ENCODE data around the gene ADD3. TPM values are rescaled to one million over a fixed set of nuclear protein-coding genes. Genes with fewer than 3 reads are reported as not detected.

Gene ADD3
- total RNA-seq, 1 experiment from 2014 or later = 14.1 TPM

DNA sequence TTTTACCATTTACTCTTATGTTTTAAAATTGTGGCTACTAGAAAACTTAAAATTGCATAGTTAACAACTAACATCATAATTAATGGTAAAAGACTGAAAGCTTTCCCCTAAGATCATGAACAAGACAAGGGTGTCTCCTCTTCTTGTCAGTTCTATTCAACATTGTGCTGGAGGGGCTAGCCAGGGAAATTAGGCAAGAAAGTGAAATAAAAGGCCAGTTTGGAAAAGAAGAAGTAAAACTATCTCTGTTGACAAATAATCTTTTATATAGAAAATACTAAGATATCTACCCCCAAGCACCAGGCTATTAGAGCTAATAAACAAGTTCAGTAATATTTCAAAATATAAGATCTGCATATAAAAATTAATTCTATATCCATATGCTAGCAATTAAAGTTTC is 152.7 kb downstream of the ADD3 start:
- H3K36me3 ChIP-seq = no peaks in the 10 kb centered on the region
- DNase-seq = no peak
- H3K27me3 ChIP-seq = peaks cover 5% of the 10 kb centered on the region; the same call in 1 of the 2 replicates
- H3K9me3 ChIP-seq = no peaks in the 10 kb centered on the region
- no peak overlapping the region for H3K4me3 ChIP-seq

DNA sequence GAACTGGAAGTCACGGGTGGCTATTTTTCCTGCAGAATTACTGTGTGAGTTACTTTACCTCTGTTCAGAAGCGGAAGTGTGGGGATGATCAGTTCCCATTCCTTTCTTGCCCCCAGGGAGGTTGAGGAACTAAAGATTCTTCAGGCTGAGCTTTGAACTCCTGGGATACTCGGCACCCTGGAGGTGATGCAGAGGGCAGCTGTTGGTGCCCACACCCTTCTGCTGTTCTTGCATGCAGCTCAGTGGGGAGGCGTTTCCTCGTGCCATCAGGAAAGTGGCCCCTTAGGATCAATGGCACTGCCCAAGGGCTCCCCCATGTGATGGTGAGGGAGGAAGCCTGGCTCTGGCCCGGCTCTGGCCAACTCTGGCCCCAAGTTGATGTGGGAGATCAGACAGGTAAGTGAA is 155.0 kb downstream of the ADD3 start:
- H3K27me3 ChIP-seq = peaks cover 5% of the 10 kb centered on the region; the same call in 1 of the 2 replicates
- H3K4me3 ChIP-seq = no peak overlapping the region
- DNase-seq = no peak
- no peaks in the 10 kb centered on the region for H3K36me3 ChIP-seq
- H3K9me3 ChIP-seq = no peaks in the 10 kb centered on the region

DNA sequence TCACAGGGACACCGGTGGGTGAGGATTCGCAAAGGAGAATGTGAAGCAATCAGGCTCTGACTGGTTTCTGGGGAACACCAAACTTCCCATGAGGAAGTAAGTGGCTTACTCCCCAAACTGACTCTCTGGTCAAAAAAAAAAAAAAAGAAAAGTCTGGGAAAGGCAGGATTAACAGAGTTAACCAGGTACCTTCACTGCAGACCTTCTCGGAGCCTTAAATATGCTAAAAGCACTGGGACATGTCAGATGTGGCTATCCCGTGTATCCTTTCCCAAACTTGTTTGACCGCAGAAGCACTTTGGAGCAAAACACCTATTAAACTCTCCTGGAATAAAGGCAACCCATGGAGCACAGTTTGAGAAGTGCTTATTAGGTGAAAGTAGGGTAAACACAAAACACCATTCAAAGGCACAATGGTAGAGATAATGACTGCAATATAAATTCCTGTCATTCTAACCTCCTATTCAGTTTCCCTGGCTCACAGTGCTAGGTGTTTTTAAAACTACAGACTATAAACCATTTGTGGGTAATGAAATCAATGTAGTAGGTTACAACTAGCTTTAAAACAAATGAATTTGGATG is 155.5 kb downstream of the ADD3 start:
- DNase-seq = no peak
- Histone ChIP-seq H3K4me3 (no peak overlapping the region), H3K27me3 (peaks cover 7% of the 10 kb centered on the region; the same call in 1 of the 2 replicates), H3K36me3 (no peaks in the 10 kb centered on the region), H3K9me3 (no peaks in the 10 kb centered on the region)

DNA sequence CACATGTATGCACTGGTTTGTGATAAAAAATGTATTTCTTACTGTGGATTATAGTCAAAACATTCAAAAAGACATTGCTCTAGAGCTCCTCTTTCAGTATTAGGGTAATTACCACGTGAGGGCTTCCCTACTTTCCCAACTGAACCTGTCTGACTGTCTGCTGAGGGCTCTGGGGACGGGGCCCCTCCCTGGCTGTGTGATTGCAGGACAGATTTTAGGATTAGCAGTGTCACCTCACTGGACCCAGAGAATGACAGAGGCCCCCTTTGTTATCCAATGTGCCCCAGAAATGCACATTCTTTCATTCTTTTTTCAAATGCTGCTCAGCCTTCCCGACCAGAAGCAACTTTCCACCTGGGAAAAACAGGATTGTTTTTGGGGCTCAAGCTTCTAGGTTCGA is 156.1 kb downstream of the ADD3 start:
- no peaks in the 10 kb centered on the region for H3K9me3 ChIP-seq
- no peaks in the 10 kb centered on the region for H3K36me3 ChIP-seq
- no peak for DNase-seq
- H3K27me3 ChIP-seq = peaks cover 9% of the 10 kb centered on the region; the same call in 1 of the 2 replicates
- no peak overlapping the region for H3K4me3 ChIP-seq

DNA sequence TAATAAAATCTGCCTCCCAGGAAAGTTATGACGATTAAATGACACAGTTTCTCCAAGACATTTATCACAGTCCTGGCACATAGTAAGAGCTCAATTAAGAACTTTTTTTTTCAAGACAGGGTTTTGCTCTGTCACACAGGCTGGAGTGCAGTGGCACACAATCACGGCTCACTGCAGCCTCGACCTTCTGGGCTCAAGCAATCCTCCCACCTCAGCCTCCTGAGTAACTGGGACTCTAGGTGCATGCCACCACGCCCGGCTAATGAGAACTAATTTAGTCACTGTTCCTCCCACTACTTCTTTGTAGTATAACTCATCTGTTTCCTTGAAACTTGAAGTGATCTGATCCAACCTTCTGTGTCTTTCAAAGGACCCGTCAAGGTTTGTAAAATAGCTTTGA is 157.5 kb downstream of the ADD3 start:
- Histone ChIP-seq H3K4me3 (no peak overlapping the region), H3K9me3 (no peaks in the 10 kb centered on the region), H3K27me3 (peaks cover 14% of the 10 kb centered on the region), H3K36me3 (no peaks in the 10 kb centered on the region)
- no peak for DNase-seq

DNA sequence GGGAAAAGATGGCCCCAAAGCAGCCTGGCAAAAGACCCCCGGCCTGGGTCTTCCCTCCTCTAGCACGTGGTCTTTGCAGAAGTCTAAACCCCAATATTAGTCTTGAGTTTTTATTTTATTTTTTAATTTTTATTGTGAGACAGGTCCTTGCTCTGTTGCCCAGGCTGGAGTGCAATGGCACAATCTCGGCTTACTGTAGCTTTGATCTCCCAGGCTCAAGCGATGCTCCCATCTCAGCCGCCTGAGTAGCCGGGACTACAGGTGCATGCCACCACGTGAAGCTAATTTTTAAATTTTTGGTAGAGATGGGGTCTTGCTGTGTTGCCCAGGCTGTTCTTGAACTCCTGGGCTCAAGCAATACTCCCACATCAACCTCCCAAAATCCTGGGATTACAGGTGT is 159.4 kb downstream of the ADD3 start:
- Histone ChIP-seq H3K36me3 (no peaks in the 10 kb centered on the region), H3K9me3 (no peaks in the 10 kb centered on the region), H3K27me3 (peaks cover 11% of the 10 kb centered on the region), H3K4me3 (no peak overlapping the region)
- DNase-seq = no peak

DNA sequence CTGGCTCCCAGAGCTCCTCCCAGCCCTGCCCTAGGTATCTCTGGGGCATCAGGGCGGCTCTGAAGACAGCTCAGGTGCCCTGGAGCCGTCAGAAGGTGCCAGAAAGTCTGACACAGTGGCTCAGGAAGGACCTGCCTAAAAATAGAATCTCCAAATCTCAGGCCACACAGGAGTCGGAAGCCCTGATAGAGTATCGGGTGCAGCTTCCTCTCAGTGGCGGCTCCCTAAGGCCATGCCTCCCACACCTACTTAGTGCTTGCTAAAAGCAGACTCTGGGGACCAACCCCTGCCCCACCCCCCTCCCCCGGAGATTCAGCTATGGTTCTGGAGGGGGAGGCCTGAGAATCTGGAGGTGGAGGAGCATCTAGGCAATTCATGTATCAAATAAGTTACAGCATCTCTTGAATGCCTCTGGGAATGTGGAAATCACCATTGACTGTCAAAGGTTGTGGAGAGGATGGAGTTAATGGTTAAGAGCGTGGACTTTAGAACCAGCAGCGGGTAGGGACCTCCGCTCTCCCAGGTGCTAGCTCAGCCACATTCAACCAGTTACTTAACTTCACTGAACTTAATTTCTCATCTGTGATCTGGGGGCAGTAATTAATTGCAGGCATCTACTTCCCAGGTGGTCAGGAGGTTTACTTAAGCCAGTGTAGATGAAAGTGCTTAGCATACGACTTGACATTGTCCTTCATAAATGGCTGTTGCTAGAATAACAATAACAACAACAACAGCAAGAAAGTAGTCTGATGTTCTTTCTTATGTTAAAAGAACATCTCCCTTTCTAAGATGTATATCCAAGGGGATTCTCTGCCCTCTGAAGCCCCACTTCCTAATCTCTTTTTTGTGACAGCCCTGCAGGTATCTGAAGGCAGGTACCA is 161.1 kb downstream of the ADD3 start:
- H3K27me3 ChIP-seq = peaks cover 11% of the 10 kb centered on the region
- no peaks in the 10 kb centered on the region for H3K9me3 ChIP-seq
- H3K36me3 ChIP-seq = no peaks in the 10 kb centered on the region
- H3K4me3 ChIP-seq = no peak overlapping the region
- no peak for DNase-seq

DNA sequence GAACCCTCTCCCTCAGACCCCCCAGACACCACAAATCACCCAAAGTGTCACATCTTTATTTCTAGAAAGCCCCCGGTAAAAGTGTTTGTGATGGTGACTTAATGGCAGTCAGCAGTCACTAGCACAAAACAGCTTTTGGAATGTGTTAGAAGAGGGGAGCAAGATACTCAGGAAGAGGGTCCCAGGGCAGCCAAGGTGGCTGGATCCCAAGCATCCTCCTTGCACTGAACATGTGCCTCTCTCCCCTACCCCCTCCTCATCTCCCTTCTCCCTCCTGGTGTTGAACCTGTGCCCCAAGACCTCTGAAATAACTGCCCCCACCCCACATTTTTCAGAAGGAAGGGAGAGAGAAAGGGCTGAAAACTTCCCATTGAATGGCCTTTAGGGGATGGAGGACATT is 161.8 kb downstream of the ADD3 start:
- Histone ChIP-seq H3K36me3 (no peaks in the 10 kb centered on the region), H3K4me3 (no peak overlapping the region), H3K9me3 (no peaks in the 10 kb centered on the region), H3K27me3 (peaks cover 11% of the 10 kb centered on the region)
- DNase-seq = no peak

DNA sequence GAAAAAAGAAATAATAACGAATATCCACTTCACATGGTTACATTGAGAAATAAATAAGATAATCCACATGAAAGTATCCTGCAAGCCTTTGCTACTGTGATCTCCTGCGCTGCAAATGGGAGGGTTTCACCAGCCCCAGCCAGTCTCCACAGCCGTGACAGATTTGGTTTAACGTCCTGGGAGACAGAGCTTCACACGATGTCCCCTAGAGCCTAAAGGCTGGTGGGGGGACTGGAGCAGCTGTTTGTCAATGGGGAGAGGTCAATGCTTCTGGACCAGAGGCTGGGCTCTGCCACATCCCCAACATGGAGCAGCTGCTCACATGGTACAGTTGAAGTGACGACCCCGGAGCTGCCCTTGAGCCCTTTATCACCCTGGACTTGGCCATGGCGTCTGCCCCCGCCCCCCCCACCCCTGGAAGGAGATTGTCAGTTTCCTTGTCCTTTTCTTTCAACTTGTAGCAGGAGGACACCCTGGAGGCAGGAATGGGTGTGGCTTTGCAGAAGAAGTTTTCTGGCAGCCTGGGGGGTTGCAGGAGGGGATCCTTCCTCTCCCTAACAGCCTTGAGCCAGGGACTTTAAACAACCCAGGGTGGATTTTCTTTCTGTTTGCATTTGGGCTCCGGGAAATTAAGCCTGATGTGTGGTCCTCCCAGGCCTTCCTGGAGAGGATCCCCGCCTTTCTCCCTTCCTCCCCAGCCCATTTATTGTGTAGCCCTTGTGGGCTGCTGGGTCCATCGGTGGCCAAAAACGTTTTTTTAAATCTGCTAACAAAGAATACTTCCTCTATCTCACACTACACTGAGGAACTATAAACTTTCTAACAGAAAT is 162.6 kb downstream of the ADD3 start:
- H3K4me3 ChIP-seq = no peak overlapping the region
- H3K9me3 ChIP-seq = no peaks in the 10 kb centered on the region
- no peaks in the 10 kb centered on the region for H3K36me3 ChIP-seq
- DNase-seq = no peak
- peaks cover 11% of the 10 kb centered on the region for H3K27me3 ChIP-seq

DNA sequence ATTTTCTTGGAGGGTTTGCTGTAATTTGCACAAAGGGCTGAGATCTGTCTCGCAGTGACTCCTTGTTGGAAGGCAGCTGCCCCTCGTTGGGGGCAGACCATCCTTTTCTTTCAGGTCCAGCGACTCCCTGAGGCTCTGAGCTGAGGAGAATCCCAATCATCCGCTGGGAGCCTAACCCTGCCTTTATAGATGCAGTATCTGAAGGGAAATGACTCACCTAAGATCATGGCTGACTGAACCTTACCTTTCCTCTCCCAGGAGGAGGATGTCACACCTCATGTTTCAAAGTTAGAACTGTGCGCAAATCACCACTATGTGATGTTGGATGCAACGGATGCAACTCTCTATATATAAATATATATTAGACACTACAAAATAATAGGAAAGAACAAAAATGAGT is 163.2 kb downstream of the ADD3 start:
- no peak for DNase-seq
- peaks cover 11% of the 10 kb centered on the region for H3K27me3 ChIP-seq
- no peaks in the 10 kb centered on the region for H3K9me3 ChIP-seq
- no peaks in the 10 kb centered on the region for H3K36me3 ChIP-seq
- no peak overlapping the region for H3K4me3 ChIP-seq

DNA sequence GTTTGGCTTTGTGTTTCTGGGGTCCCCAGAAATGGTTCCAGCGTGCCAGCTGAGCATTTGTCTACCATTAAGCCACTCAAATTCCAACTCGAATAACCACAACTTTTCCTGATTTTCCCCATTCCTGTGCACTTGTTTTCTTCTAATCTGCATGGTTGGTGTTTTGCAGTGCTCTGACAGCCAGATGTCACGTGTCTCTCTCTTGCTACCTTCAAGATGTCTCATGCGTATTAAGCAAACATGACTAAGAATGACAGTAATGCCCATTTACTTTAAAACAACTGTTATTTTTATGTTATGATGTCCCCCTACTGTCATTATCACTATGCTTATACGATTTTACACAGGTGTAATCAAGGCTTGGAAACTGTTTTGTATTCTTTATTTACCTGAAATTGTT is 164.4 kb downstream of the ADD3 start:
- DNase-seq = no peak
- Histone ChIP-seq H3K27me3 (peaks cover 11% of the 10 kb centered on the region), H3K9me3 (no peaks in the 10 kb centered on the region), H3K4me3 (no peak overlapping the region), H3K36me3 (no peaks in the 10 kb centered on the region)

DNA sequence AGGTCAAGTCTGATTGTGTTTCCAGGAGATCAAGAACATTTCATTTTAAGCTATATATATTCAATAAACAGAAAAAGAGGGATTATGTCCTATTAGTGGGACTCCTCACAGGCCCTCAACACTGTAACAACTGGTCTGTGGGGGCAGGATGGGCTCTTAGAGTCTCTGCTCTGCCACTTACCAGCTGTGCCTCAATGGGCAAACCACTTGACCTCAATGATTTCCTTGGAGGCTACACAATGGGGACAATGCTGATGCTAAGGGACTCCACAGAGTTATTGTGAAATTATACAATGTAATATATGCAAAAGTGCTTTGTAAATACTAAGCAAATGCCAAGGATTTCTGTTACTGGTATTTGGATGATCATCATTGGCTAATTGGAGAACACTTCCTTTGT is 166.4 kb downstream of the ADD3 start:
- Histone ChIP-seq H3K36me3 (no peaks in the 10 kb centered on the region), H3K9me3 (no peaks in the 10 kb centered on the region), H3K4me3 (no peak overlapping the region), H3K27me3 (peaks cover 7% of the 10 kb centered on the region)
- no peak for DNase-seq

DNA sequence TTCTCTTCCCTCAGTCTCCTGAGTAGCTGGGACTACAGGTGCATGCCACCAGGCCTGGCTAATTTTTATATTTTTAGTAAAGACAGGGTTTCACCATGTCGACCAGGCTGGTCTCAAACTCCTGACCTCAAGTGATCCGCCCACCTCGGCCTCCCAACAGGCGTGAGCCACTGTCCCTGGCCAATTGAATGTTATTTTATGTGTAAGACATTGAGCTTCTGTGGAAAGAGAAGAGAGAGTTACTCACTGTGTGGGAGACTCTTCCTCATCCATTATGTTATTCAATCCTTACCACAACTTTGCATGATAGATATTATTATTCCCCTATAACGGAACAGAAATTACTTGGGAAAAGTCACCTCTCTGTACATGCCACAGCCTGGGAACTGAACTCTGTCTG is 167.0 kb downstream of the ADD3 start:
- H3K4me3 ChIP-seq = no peak overlapping the region
- H3K36me3 ChIP-seq = no peaks in the 10 kb centered on the region
- H3K9me3 ChIP-seq = no peaks in the 10 kb centered on the region
- no peak for DNase-seq
- H3K27me3 ChIP-seq = peaks cover 3% of the 10 kb centered on the region

DNA sequence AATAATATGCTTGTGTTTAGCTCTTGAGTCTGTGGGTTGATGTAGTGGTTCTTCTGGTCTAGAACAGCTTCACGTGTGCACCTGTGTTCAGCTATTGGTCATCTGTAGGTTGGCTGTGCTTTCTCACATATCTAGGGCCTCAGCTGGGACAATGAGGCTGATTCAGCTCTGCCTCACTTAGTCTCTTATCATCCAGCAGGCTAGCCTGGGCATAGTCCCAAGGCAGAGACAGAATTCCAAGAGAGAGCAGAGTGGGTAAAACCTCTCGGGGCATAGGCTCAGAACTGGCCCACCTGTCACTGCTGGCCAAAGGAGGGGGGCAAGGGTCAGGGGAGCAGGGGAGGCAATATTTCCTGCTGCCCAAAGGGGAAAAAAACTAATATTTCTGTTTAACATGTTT is 167.6 kb downstream of the ADD3 start:
- no peak for DNase-seq
- H3K27me3 ChIP-seq = no peaks in the 10 kb centered on the region; the same call in 1 of the 2 replicates
- no peaks in the 10 kb centered on the region for H3K9me3 ChIP-seq
- no peaks in the 10 kb centered on the region for H3K36me3 ChIP-seq
- H3K4me3 ChIP-seq = no peak overlapping the region

DNA sequence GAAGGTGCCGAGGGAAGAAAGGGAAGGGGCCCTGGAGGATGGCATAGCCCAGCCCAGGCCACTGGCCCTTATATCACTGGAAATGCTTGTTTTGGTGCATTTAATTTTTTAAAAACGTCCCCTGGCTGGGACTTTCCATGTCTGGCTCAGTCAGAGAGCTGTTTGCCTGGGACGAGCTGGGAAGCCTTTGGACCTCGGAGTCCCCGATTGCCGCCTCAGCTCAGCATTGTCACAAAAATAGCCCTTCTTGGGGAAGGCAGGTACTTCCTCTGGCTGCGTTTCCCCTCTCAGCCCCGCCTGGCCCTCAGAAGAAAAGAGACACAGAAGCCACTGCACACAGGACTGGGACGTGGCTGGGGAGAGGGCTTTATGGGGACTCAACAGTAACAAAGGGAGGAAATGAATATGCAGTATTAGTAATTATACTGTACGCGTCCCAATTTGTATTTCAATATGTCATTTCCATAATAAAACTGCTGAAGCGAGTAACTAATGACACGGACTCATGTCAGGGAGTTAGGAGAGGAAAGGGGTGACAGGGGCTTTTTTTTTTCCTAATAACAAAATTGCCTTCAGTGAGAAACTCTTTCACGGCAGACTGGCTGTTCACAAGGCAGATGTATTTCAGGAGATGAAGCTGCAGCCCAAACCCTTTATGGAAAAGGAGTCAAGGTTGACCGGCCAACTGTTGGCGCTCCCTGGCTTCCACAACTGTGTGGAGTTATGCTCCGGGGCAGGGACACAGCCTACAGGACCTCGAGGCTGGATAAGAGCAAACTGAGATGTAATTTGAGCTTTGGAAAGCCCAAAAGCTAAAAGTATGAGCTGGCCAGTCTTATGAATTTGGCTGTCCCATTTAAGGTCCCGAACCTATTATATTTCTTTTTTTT is 168.6 kb downstream of the ADD3 start:
- no peaks in the 10 kb centered on the region for H3K36me3 ChIP-seq
- no peak for DNase-seq
- H3K4me3 ChIP-seq = no peak overlapping the region
- H3K9me3 ChIP-seq = no peaks in the 10 kb centered on the region
- H3K27me3 ChIP-seq = no peaks in the 10 kb centered on the region; the same call in 1 of the 2 replicates

DNA sequence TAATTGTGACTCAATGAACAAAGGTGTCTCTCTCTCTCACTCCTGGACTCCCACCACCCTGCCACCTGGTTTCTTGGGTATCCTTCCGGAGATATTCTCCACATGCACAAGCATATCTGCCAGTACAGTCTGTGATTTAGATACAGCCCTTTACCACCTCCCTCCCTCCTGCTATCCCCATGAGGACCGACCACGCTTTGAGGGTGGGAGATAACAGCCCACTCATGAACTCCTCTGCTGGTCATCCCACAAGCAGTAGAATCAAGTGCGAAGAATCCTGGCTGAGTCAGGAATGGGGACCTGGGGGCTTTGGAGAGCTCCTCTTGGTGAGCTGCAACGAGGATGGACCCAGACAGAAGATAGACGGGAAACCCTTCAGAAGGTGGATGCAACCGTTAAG is 171.4 kb downstream of the ADD3 start:
- no peaks in the 10 kb centered on the region for H3K27me3 ChIP-seq
- DNase-seq = no peak
- no peak overlapping the region for H3K4me3 ChIP-seq

More for the DNA sequence above, 171.4 kb downstream of the ADD3 start:
- Histone ChIP-seq H3K36me3 (no peaks in the 10 kb centered on the region), H3K9me3 (no peaks in the 10 kb centered on the region)

Measured in MG63 (cell line).